GM13976 (cell line): ENCODE data around the gene UBE3B.

Experiments
- DNase-seq: peaks from one replicate; pipeline ENCODE4 v3.0.0; 2012; ENCODE audit warnings: low spot score
- CTCF ChIP-seq: IDR thresholded peaks from 2 replicates; pipeline ENCODE4 v1.5.1; 2012; ENCODE audit warnings: borderline replicate concordance, mild to moderate bottlenecking; ENCODE audit not compliant: insufficient read depth; ENCODE audit errors: extremely low read depth, missing control alignments, control extremely low read depth
- in situ Hi-C: fragments of 300-500 bp; cut with MboI; formaldehyde crosslinking; loops from one replicate; pipeline ENCODE4 v1.12.0; 2022; ENCODE audit warnings: low sequenced_read_pairs, mixed read lengths, inconsistent platforms; ENCODE audit not compliant: unreplicated experiment

UBE3B gene

GRCh38 chr12:109487181-109488050 lies 10.0 kb downstream of the UBE3B start:
- no peak for DNase-seq
- in situ Hi-C loops, result no loop called here
- no peak for TF ChIP-seq CTCF

- no peak for TF ChIP-seq CTCF
- DNase-seq, result no peak
- in situ Hi-C loops, result no loop called here
Observed at GRCh38 chr12:109488051-109488665, 10.7 kb downstream of the UBE3B start.

GRCh38 chr12:109489016-109489954 lies 11.9 kb downstream of the UBE3B start:
- no peak for DNase-seq
- no peak for TF ChIP-seq CTCF
- in situ Hi-C loops, result no loop called here

DNA sequence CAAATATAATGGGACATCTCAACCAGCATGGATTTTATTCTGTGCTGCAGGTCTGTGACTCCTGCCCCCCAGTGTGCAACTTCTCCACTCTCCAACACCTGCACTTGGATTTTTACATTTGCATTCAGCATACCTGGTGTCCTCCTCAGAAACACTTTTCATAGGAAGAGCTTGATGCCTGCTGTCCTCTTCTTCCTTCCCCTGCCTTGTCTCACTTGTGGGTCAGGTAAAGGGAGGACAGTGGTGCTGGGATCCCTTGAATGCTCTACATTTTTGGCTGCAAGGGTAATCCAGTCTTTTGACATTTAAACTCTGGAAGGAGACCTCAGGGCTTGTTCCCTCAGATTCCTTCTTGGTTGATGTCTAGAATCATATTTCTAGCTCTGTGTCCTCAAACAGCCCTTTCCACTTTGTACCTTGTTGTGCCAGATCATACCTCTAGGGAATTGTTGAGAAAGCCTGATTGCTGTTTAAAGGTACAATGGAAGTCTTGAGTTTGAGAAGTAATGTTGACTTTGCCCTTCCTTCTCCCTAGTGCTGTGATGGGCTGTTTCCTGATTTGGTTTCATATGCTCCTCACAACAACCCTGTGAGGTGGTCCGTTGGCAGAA lies 12.6 kb downstream of the UBE3B start:
- no peak for DNase-seq
- in situ Hi-C loops, result no loop called here
- no peak for TF ChIP-seq CTCF

- no peak for TF ChIP-seq CTCF
- no peak for DNase-seq
- in situ Hi-C loops, result no loop called here
Observed at GRCh38 chr12:109491671-109492070, 14.2 kb downstream of the UBE3B start.

DNA sequence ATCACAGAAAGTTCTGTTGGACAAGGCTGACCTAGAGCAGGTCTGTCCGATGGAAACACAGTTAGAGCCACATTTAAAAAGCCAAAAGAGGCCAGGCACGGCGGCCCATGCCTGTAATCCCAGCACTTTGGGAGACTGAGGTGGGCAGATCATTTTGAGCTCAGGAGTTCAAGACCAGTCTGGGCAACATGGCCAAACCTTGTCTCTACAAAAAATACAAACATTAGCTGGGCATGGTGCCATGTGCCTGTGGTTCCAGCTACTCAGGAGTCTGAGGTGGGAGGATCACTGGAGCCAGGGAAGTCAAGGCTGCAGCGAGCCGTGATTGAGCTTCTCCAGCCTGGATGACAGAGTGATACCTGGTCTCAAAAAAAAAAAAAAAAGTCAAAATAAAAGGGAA lies 14.9 kb downstream of the UBE3B start:
- TF ChIP-seq CTCF, result no peak
- DNase-seq, result no peak

More for the DNA sequence above, 14.9 kb downstream of the UBE3B start:
- in situ Hi-C loops, result no loop called here
